PC-9 (cell line): ENCODE measurements around the gene LCTL. TPM values are rescaled to one million over a fixed set of nuclear protein-coding genes. Genes with fewer than 3 reads are reported as not detected.

Experiments used
- BruUV-seq: library from RNA; stranded (reverse); fragments of 400-500 nt; replicated peaks from 2 replicates; lab custom pipeline; 2021; lab: Mats Ljungman, UMichigan
- CTCF ChIA-PET: fragments of 300-600 bp; sonication (Branson Sonifier 250); formaldehyde crosslinking; loops from one replicate; lab custom pipeline; 2022; ENCODE audit warnings: antibody characterized with exemption; lab: Charles Lee
- POLR2A ChIA-PET: fragments of 300-600 bp; sonication (Branson Sonifier 250); formaldehyde crosslinking; loops from one replicate; lab custom pipeline; 2022; ENCODE audit warnings: antibody characterized with exemption; ENCODE audit not compliant: unreplicated experiment; lab: Charles Lee
- DNase-seq, 2 experiments: peaks; one replicate each; pipeline versions ENCODE4 v3.0.0 to v3.0.0-alpha.2; 2015 to 2022; ENCODE audit warnings: mixed read lengths in 1 of 2
- H2AFZ ChIP-seq: fragments of 200-600 bp; sonication (generic); 2 replicates; pipeline ENCODE4 v1.8.1; 2017; ENCODE audit warnings: antibody characterized with exemption
- H3F3A ChIP-seq: fragments of 200-600 bp; sonication (generic); 2 replicates; pipeline ENCODE4 v1.8.1; 2017; ENCODE audit warnings: antibody characterized with exemption, mild to moderate bottlenecking, low read depth; ENCODE audit not compliant: insufficient read depth
- H3K27ac ChIP-seq: fragments of 200-600 bp; sonication (generic); 2 replicates; pipeline ENCODE4 v1.6.1; 2016; ENCODE audit warnings: mixed run types
- H3K27me3 ChIP-seq: fragments of 200-600 bp; sonication (generic); 2 replicates; pipeline ENCODE4 v1.6.1; 2016; ENCODE audit warnings: low read depth, mixed run types; ENCODE audit not compliant: insufficient read depth
- H3K36me3 ChIP-seq: fragments of 200-600 bp; sonication (generic); 2 replicates; pipeline ENCODE4 v1.6.1; 2016; ENCODE audit warnings: low read depth, mixed run types
- H3K4me1 ChIP-seq: fragments of 200-600 bp; sonication (generic); replicated peaks from 2 replicates; pipeline ENCODE4 v1.6.1; 2016; ENCODE audit warnings: mixed run types; ENCODE audit not compliant: insufficient read depth
- H3K4me2 ChIP-seq: fragments of 200-600 bp; sonication (generic); 2 replicates; pipeline ENCODE4 v1.6.1; 2017; ENCODE audit warnings: mixed run types
- H3K4me3 ChIP-seq: fragments of 200-600 bp; sonication (generic); 2 replicates; pipeline ENCODE4 v1.6.1; 2016; ENCODE audit warnings: mixed run types
- H3K79me2 ChIP-seq: fragments of 200-600 bp; sonication (generic); 2 replicates; pipeline ENCODE4 v1.6.1; 2017; ENCODE audit warnings: low read depth, mixed run types
- H3K9me2 ChIP-seq: fragments of 200-600 bp; sonication (generic); 2 replicates; pipeline ENCODE4 v1.8.1; 2017; ENCODE audit warnings: mild to moderate bottlenecking; ENCODE audit not compliant: insufficient read depth
- H3K9me3 ChIP-seq: fragments of 200-600 bp; sonication (generic); 2 replicates; pipeline ENCODE4 v1.8.1; 2016; ENCODE audit warnings: low read depth; ENCODE audit not compliant: insufficient read depth
- H4K20me1 ChIP-seq: fragments of 200-600 bp; sonication (generic); 2 replicates; pipeline ENCODE4 v1.8.1; 2017; ENCODE audit not compliant: insufficient read depth
- EZH2 ChIP-seq: fragments of 200-600 bp; sonication (generic); IDR thresholded peaks from 2 replicates; pipeline ENCODE4 v1.8.0; 2017; ENCODE audit warnings: antibody characterized with exemption, low read depth
- intact Hi-C: fragments of 100-400 bp; cut with micrococcal nuclease; formaldehyde crosslinking; loops from one replicate; pipeline ENCODE4 v1.10.0; 2022; ENCODE audit not compliant: unreplicated experiment
- total RNA-seq: library from RNA; stranded (reverse); gene quantifications from 2 replicates; pipeline ENCODE4 v1.2.3, GENCODE V29; 2021
- TF ChIP-seq, protein P1 (sequence below): fragments of 200-600 bp; sonication (generic); conservative IDR thresholded peaks from 2 replicates; pipeline ENCODE4 v1.6.1; 2017; ENCODE audit warnings: mixed run types, antibody characterized with exemption, mild to moderate bottlenecking, moderate library complexity

Gene LCTL
- total RNA-seq, 1 experiment from 2014 or later, result not detected

GRCh38 chr15:66587020-66587419 lies 21.2 kb upstream of the LCTL start:
- H2AFZ ChIP-seq, result no peak overlapping the region

DNA sequence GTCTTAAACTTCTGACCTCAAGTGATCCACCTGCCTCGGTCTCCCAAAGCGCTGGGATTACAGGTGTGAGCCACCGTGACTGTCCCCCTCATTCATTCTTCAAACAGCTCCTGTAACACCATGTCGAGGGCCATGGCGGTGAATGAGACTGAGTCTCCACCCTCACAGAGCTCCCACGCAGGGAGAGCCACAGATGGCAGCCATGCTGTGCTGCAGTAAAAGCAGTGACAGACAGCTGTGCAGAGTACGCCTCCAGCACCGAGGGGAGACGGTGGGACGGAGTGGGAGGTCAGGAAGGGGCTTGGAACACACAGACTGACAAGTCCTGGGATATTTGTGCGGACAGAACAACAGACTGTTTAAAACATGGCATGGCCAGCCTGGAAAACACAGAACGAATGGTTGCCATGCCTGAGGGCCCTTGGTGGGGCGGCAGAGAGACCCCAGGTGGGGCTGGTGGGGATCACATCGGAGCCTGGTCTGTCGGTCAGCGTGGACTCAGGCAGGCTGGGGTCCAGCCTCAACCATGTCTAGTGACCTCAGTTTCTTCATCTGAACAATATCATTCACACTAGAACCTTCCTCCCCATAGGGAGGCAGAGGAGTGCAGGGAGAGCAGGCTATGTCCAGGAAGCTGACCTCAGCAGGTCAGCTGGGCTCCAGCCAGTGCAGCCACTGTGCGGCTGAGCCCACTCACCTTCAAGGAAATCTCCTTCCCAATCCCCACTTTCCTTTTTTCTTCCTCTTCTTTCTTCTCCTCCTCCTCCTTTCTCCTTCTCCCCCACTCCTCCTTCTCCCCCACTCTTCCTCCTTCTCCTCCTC lies 20.6 kb upstream of the LCTL start:
- Histone ChIP-seq H3K27me3 (no peaks in the 10 kb centered on the region), H3F3A (no peaks in the 10 kb centered on the region), H3K4me2 (no peak overlapping the region), H3K36me3 (no peaks in the 10 kb centered on the region), H3K79me2 (no peaks in the 10 kb centered on the region), H2AFZ (no peak overlapping the region), H4K20me1 (no peaks in the 10 kb centered on the region), H3K9me2 (no peaks in the 10 kb centered on the region), H3K4me1 (no peaks in the 10 kb centered on the region), H3K27ac (no peak overlapping the region), H3K4me3 (no peak overlapping the region), H3K9me3 (no peaks in the 10 kb centered on the region)
- no TSS peak for BruUV-seq
- no peak for TF ChIP-seq EZH2
- TF ChIP-seq, protein P1, sequence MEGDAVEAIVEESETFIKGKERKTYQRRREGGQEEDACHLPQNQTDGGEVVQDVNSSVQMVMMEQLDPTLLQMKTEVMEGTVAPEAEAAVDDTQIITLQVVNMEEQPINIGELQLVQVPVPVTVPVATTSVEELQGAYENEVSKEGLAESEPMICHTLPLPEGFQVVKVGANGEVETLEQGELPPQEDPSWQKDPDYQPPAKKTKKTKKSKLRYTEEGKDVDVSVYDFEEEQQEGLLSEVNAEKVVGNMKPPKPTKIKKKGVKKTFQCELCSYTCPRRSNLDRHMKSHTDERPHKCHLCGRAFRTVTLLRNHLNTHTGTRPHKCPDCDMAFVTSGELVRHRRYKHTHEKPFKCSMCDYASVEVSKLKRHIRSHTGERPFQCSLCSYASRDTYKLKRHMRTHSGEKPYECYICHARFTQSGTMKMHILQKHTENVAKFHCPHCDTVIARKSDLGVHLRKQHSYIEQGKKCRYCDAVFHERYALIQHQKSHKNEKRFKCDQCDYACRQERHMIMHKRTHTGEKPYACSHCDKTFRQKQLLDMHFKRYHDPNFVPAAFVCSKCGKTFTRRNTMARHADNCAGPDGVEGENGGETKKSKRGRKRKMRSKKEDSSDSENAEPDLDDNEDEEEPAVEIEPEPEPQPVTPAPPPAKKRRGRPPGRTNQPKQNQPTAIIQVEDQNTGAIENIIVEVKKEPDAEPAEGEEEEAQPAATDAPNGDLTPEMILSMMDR, result no peak
- POLR2A ChIA-PET, result interaction anchor here (0.6 kb wide), 1 partner anchor 947 kb away, joined by 3 read pairs; no protein-coding TSS in a partner anchor
- CTCF ChIA-PET, result no interaction called here
- DNase-seq, result no peak
- intact Hi-C loops, result no loop called here

More at GRCh38 chr15:66587020-66587419, 21.2 kb upstream of the LCTL start:
- TF ChIP-seq, protein P1, result no peak
- TF ChIP-seq EZH2, result no peak
- Histone ChIP-seq H3F3A (no peaks in the 10 kb centered on the region), H4K20me1 (no peaks in the 10 kb centered on the region), H3K79me2 (no peaks in the 10 kb centered on the region), H3K9me3 (no peaks in the 10 kb centered on the region), H3K4me2 (no peak overlapping the region), H3K36me3 (no peaks in the 10 kb centered on the region), H3K4me3 (no peak overlapping the region), H3K27me3 (no peaks in the 10 kb centered on the region), H3K4me1 (no peaks in the 10 kb centered on the region), H3K27ac (no peak overlapping the region), H3K9me2 (no peaks in the 10 kb centered on the region)
- CTCF ChIA-PET, result no interaction called here
- DNase-seq, result no peak
- no TSS peak for BruUV-seq
- POLR2A ChIA-PET, result interaction anchor here (0.6 kb wide), 1 partner anchor 948 kb away, joined by 3 read pairs; no protein-coding TSS in a partner anchor
- intact Hi-C loops, result no loop called here

- intact Hi-C loops, result no loop called here
- Histone ChIP-seq H3K27me3 (no peaks in the 10 kb centered on the region), H3K36me3 (no peaks in the 10 kb centered on the region), H3K4me3 (no peak overlapping the region), H3K4me1 (no peaks in the 10 kb centered on the region), H4K20me1 (no peaks in the 10 kb centered on the region), H3K9me2 (no peaks in the 10 kb centered on the region), H3K27ac (no peak overlapping the region), H3K79me2 (no peaks in the 10 kb centered on the region), H3K4me2 (no peak overlapping the region), H3F3A (no peaks in the 10 kb centered on the region), H3K9me3 (no peaks in the 10 kb centered on the region), H2AFZ (no peak overlapping the region)
- no peak for TF ChIP-seq EZH2
- TF ChIP-seq, protein P1, result no peak
- DNase-seq, result no peak
- CTCF ChIA-PET, result interaction anchor here (0.6 to 0.7 kb wide), 2 partner anchors 133 to 294 kb away, joined by 9 to 12 read pairs; no protein-coding TSS in a partner anchor
- POLR2A ChIA-PET, result no interaction called here
- BruUV-seq, result no TSS peak
Observed at GRCh38 chr15:66581972-66582537, 16.3 kb upstream of the LCTL start.
